Activated naive CD4-positive, alpha-beta T cell treated with anti-CD3 and anti-CD28 coated beads, Interleukin-2, amount 50 U/mL, for 24 hours (primary cell): ENCODE results near the gene PLPP7.
"Not testable (repeated sequence)": the region's sequence is repeated elsewhere in the genome, so short reads cannot be mapped to it uniquely, and the experiment has no call there.

Experiments
- H3K27ac Mint-ChIP-seq: one replicate; pipeline ENCODE4 v1.8.0; 2021; ENCODE audit warnings: mild to moderate bottlenecking, mixed read lengths
- H3K27me3 Mint-ChIP-seq: one replicate; pipeline ENCODE4 v1.8.0; 2021; ENCODE audit warnings: mixed read lengths
- H3K36me3 Mint-ChIP-seq: one replicate; pipeline ENCODE4 v1.8.0; 2021; ENCODE audit warnings: mixed read lengths
- H3K4me1 Mint-ChIP-seq: one replicate; pipeline ENCODE4 v1.8.0; 2021; ENCODE audit warnings: mixed read lengths
- H3K4me3 Mint-ChIP-seq: one replicate; pipeline ENCODE4 v1.8.0; 2021; ENCODE audit warnings: mild to moderate bottlenecking, mixed read lengths
- H3K9me3 Mint-ChIP-seq: one replicate; pipeline ENCODE4 v1.8.0; 2021; ENCODE audit warnings: mixed read lengths

The PLPP7 gene

GRCh38 chr9:131289301-131290035, at the start of gene PLPP7:
TSS of gene PLPP7 (plus strand) at chr9:131289723. CDS start at chr9:131289998, 275 bp downstream.
- Mint-ChIP-seq H3K27me3 (no peaks in the 10 kb centered on the region), H3K27ac (no peak within 1 kb of the TSS), H3K36me3 (no peaks in the 10 kb centered on the region), H3K9me3 (no peaks in the 10 kb centered on the region), H3K4me1 (no peaks in the 10 kb centered on the region), H3K4me3 (no peak within 1 kb of the TSS)

DNA sequence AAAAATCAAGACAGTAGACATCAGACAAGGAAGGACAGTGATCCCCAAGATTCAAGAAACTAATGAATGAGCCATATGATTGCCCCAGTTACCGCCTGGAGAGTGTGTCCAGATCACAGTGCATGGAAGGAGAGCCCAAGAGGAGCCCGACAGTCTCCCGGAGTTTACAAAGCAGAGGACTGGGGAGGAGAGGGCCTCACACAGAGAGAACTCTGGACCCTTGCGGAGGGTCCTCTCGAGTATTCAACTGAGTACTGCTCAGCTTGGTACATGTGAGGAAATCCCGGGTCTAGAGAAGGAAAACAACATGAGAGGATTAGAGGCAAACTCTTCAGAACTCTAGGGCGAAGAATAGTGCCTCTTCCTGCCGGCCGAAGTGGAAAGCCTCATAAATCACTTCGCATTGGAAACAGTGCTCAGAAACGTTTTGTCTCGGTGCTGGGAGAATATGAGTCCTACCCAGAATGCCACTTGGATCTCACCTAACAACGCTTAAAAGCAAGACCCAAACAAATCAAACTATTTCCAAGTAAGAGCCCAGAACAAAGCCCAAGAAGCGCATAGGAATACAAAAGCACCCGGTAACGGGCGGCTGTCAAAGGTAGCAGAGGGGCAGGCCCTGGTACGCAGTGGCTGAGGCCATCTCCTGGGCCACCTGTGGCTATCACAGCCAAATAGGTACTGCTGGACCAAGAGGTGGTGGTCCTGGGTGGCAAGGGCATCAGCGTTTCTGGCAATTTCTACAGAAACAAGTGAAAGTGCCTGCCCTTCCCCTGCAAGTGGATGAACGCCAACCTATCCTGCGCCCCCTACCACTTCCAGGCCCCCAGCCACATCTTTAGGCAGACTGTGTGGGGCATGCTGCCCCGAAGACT, 49.2 kb upstream of the PLPP7 start:
- H3K4me1 Mint-ChIP-seq = peaks cover 39% of the 10 kb centered on the region
- H3K27me3 Mint-ChIP-seq = no peaks in the 10 kb centered on the region
- H3K9me3 Mint-ChIP-seq = no peaks in the 10 kb centered on the region
- peaks cover 3% of the 10 kb centered on the region for H3K36me3 Mint-ChIP-seq
- H3K27ac Mint-ChIP-seq = no peak overlapping the region
- peak overlapping the region; percentile 36 for H3K4me3 Mint-ChIP-seq

DNA sequence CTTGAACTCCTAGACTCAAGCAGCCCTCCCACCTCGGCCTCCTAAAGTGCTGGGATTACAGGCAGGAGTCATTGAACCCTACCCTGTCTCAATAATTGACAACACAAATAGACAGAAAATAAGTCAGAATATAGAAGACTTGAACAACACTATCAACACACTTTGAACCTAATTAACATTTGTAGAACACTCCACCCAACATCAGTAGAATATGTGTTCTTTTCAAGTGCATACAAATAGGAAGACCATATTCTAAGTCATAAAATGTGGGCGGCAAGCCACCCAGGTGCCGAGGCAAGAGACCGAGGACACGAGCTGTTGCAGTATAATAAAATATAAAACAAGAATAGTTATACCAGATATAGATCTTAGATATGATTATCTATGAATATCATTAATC, 45.2 kb upstream of the PLPP7 start:
- H3K27me3 Mint-ChIP-seq, H3K4me3 Mint-ChIP-seq, H3K27ac Mint-ChIP-seq, H3K9me3 Mint-ChIP-seq, H3K36me3 Mint-ChIP-seq, H3K4me1 Mint-ChIP-seq: not testable (repeated sequence)

- H3K9me3 Mint-ChIP-seq = no peaks in the 10 kb centered on the region
- no peaks in the 10 kb centered on the region for H3K27me3 Mint-ChIP-seq
- no peak overlapping the region for H3K27ac Mint-ChIP-seq
- no peaks in the 10 kb centered on the region for H3K4me1 Mint-ChIP-seq
- H3K36me3 Mint-ChIP-seq = peaks cover 3% of the 10 kb centered on the region
- no peak overlapping the region for H3K4me3 Mint-ChIP-seq
Observed at GRCh38 chr9:131246618-131247017, 42.9 kb upstream of the PLPP7 start.

GRCh38 chr9:131252120-131252519, 37.4 kb upstream of the PLPP7 start:
- Mint-ChIP-seq H3K36me3 (no peaks in the 10 kb centered on the region), H3K4me3 (no peak overlapping the region), H3K27ac (no peak overlapping the region), H3K27me3 (no peaks in the 10 kb centered on the region), H3K4me1 (peaks cover 34% of the 10 kb centered on the region), H3K9me3 (no peaks in the 10 kb centered on the region)

DNA sequence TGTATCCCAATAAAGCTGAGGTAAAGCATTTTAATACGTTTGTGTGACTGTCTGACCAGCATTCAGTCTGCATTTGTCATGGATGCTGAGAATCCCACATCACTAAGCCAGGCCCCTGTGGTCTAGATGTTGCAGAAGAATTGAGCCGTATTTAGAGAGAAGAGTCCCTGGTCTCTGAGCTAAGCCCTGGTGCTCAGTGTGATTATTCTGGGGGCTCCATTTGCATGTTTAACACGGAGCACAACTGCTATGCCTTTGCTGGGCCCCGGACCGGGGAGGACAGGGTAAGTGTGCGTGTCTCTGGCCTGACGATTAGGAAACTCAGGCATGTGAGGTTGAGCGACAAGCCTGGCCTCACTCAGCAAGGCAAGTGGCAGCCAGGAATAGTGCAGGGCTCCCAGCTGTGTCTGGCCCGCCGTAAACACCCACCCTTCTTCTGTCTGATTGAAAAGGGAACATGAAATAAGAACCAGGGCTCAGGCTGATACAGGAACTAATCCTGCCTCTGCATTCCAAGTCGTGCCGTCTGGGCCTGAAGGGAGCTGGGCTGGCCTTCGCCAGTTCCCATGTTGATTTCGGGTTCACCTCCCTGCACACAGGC, 35.5 kb upstream of the PLPP7 start:
- H3K27me3 Mint-ChIP-seq = no peaks in the 10 kb centered on the region
- H3K27ac Mint-ChIP-seq = peak overlapping the region; percentile 80

DNA sequence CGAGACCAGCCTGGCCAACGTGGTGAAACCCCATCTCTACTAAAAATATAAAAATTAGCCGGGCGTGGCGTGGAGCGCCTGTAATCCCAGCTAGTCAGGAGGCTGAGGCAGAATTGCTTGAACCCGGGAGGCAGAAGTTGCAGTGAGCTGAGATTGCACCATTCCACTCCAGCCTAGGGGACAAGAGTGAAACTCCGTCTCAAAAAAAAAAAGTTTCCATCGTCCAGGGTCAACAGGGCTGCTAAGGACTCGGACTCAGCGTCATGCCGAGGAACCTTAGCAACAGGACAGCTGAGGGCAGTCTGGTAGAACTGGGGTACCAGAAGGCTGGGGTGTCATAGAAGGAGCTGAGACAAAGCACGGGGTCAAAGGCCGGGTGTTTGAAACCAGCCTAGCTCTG, 34.9 kb upstream of the PLPP7 start:
- no peaks in the 10 kb centered on the region for H3K27me3 Mint-ChIP-seq

More for the DNA sequence above, 35.5 kb upstream of the PLPP7 start:
- peaks cover 46% of the 10 kb centered on the region for H3K4me1 Mint-ChIP-seq
- H3K36me3 Mint-ChIP-seq = no peaks in the 10 kb centered on the region
- no peaks in the 10 kb centered on the region for H3K9me3 Mint-ChIP-seq
- no peak overlapping the region for H3K4me3 Mint-ChIP-seq

DNA sequence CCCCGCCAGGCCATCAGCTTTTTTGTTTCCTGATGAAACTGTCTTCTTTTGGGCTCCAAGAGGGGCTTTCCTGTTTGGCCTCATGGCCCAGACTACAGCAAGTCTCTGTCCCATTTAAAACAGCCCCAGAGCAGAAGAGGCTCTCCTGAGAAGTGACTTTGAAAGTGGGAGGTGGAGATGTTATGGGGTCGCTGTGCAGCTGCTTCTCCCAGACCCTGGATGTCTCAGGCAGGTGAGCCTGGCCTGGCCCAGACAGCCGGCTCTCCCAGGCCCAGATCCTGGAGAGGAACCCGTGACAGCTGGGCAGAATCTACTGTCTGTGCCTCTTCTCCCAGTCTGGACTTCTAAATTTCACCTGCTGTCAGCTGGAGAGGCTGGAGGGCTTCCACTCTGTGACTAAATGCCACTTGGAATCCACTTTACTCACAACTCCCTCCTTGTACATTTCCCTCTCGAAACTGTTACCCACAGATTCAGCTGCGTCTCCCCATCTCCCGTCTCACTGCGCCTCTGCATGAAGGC, 33.8 kb upstream of the PLPP7 start:
- H3K9me3 Mint-ChIP-seq = no peaks in the 10 kb centered on the region
- H3K36me3 Mint-ChIP-seq = no peaks in the 10 kb centered on the region
- no peaks in the 10 kb centered on the region for H3K27me3 Mint-ChIP-seq
- peak overlapping the region; percentile 100 for H3K27ac Mint-ChIP-seq
- H3K4me3 Mint-ChIP-seq = peak overlapping the region; percentile 87
- peaks cover 57% of the 10 kb centered on the region for H3K4me1 Mint-ChIP-seq

More for the DNA sequence above, 34.9 kb upstream of the PLPP7 start:
- peak overlapping the region; percentile 30 for H3K4me3 Mint-ChIP-seq
- no peaks in the 10 kb centered on the region for H3K9me3 Mint-ChIP-seq
- H3K27ac Mint-ChIP-seq = peak overlapping the region; percentile 46
- peaks cover 48% of the 10 kb centered on the region for H3K4me1 Mint-ChIP-seq
- no peaks in the 10 kb centered on the region for H3K36me3 Mint-ChIP-seq

DNA sequence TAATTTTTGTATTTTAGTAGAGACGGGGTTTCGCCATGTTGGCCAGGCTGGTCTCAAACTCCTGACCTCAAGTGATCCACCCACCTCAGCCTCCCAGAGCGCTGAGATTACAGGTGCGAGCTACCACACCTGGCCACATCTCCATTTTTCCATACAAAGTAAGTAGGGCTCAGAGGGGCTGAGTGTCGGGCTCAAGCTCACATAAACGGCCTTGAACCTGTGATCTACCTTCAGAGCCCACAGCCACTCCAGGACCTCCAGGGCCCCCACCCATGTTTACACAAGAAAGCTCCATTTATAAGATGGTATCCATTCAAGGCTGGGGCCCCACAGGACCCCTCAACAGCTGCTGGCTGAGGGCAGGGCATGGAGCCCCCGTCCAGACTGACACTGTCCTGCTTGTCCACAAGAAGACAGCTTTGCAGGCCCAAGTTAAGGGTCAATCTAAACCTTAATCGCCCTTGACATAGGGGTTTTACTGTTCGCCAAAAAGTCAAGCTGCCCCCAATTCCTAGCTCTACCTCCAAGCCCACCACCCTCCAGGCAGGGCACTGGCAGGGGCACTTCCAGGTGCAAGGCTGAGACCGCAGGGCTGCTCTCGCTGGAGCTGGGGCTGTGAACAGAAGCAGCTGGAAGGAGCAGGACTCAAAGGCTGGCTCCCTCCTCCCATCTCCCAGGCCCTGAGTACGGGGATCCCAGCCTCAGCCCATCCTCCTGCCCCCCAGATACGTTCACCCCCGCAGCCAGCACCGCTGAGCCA, 32.1 kb upstream of the PLPP7 start:
- peaks cover 62% of the 10 kb centered on the region for H3K4me1 Mint-ChIP-seq
- H3K4me3 Mint-ChIP-seq = peak overlapping the region; percentile 87
- peak overlapping the region; percentile 95 for H3K27ac Mint-ChIP-seq
- H3K27me3 Mint-ChIP-seq = no peaks in the 10 kb centered on the region
- peaks cover under 1% of the 10 kb centered on the region for H3K36me3 Mint-ChIP-seq
- H3K9me3 Mint-ChIP-seq = no peaks in the 10 kb centered on the region

DNA sequence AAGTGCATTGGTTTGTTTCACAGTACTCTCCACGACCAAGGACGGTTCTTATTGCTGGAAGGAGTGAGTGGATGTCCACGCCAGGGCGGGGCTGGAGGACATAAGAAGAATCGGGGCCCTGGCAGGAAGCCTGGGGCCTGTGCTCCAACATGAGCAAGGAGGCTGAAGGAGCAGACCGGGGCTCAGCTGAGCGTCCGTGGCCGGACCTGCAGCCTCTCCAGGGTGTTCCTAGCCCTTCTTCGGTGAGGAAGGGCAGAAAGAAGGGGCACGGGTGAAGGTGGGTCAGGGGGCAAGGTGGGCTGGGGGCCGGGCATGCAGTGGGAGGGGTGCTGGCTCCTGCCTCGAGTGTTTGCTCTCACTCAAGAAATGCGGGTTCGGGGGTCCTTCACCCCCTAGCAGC, 31.3 kb upstream of the PLPP7 start:
- Mint-ChIP-seq H3K4me1 (peaks cover 64% of the 10 kb centered on the region), H3K27ac (peak overlapping the region; percentile 95), H3K9me3 (no peaks in the 10 kb centered on the region), H3K27me3 (no peaks in the 10 kb centered on the region), H3K36me3 (peaks cover 5% of the 10 kb centered on the region), H3K4me3 (no peak overlapping the region)

DNA sequence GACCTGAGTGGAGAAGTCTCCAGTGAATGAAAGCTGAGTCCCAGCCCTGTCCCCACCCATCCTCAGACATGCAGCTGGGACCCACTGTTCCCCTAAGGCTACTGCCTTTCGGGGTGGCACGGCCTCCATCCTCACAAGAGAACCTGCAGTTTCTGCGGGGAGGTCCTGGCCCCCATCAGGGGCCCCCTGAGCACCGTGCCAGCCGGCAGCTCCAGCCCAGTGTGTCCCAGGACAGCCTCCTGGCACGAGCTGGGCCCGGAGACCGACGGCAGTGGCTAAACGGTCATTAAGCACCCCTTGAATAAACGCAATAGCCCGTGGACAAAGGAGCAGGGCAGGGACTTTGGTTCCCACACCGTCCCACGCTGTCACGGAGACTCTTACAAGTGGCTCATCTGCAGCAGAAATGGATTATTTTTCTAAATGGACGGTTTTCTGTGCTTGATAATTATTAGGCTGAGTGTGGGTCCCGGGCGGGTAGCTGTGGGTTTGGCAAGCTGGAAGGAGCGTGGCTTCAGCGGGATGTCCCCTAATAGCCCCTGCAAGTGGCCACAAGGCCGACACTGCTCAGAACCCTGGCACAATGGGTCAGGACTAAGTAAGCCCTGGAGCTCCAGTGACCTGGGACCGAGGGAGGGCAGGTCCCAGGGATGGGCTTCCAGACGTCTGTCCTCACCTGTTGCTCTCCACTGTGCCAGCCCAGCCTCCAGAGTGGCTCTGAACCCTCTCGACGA, 30.7 kb upstream of the PLPP7 start:
- Mint-ChIP-seq H3K4me3 (no peak overlapping the region), H3K27ac (peak overlapping the region; percentile 41), H3K27me3 (no peaks in the 10 kb centered on the region), H3K9me3 (no peaks in the 10 kb centered on the region), H3K4me1 (peaks cover 65% of the 10 kb centered on the region), H3K36me3 (peaks cover 5% of the 10 kb centered on the region)

DNA sequence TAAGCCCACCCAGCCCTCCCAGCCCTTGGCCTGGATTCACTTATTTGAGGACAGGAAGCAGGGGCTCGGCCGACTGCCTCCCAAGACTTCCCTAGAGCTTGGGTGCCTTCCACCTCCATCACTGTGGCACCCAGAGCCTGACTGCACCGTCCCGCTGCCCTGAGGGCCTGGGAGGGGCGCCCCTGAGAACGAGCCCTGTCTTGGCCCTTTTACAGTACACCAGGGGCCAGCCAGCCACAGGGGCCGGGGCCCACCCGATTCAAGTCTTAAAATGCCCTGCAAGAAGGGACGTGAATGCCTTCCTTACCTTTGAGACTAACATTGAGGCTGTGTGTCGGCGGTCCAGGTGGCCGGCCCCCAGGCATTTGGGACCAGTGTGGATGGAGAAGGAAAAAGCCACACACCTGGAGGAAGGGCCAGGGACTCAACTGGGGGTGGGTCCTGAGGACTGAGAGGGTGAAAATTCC, 30.1 kb upstream of the PLPP7 start:
- H3K27ac Mint-ChIP-seq = peak overlapping the region; percentile 23
- H3K36me3 Mint-ChIP-seq = peaks cover 5% of the 10 kb centered on the region
- H3K9me3 Mint-ChIP-seq = no peaks in the 10 kb centered on the region
- H3K4me1 Mint-ChIP-seq = peaks cover 65% of the 10 kb centered on the region
- no peaks in the 10 kb centered on the region for H3K27me3 Mint-ChIP-seq
- no peak overlapping the region for H3K4me3 Mint-ChIP-seq

- Mint-ChIP-seq H3K9me3 (no peaks in the 10 kb centered on the region), H3K4me3 (no peak overlapping the region), H3K27me3 (no peaks in the 10 kb centered on the region), H3K36me3 (peaks cover 5% of the 10 kb centered on the region), H3K4me1 (peaks cover 66% of the 10 kb centered on the region), H3K27ac (peak overlapping the region; percentile 35)
Observed at GRCh38 chr9:131259916-131260597, 29.5 kb upstream of the PLPP7 start.
